HG03378 (cell line): ENCODE data around the gene FHL2.

Experiments
- ATAC-seq: cut with Tn5 transposase; IDR thresholded peaks from one replicate; pipeline ENCODE4 v1.9.1; 2021; ENCODE audit warnings: mild to moderate bottlenecking, moderate library complexity; ENCODE audit not compliant: unreplicated experiment

The FHL2 gene

DNA sequence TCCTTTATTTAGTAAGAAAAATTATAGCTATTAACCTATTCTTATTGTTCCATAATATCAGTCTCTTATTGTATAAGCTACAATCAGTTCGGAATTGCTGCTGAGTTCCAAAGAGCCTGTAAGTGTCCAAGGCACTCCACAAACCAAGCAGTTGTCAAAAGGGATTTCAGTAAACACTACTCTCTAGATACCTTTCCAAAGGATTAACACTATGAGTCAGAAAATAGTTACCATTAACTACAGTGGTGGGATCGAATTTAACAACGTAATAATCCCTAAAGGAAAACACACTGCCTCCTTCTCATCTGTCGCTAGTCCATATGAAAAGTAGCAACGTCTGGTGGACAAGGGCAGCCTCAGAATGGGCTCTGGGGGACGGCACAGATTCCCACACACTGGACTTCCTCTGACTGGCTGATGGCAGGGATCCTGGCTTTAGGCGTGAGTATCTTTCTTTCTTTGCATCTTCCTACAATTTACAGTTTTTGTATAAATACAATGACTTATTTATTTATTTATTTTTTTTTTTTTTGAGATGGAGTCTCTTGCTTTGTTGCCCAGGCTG, 78.1 kb downstream of the FHL2 start:
- ATAC-seq: no peak

DNA sequence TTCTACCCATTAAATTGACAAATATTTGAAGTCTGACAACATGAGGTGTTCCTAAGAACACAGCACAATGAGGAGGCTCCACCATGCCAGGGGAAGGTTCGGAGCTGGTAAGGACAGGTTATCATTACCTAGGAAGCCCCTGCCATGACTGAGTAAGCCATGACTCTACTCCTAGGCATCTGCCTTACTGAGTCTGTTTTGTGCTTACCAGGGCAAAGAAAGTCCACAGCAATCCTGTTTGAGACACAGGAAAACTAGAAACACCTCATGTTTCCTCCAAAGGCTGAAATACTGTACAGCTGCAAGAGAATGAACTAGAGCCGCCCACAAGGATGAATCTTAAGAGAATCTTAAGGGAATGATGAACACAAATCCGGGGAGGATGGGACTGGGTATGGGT, 80.9 kb downstream of the FHL2 start:
- no peak for ATAC-seq

DNA sequence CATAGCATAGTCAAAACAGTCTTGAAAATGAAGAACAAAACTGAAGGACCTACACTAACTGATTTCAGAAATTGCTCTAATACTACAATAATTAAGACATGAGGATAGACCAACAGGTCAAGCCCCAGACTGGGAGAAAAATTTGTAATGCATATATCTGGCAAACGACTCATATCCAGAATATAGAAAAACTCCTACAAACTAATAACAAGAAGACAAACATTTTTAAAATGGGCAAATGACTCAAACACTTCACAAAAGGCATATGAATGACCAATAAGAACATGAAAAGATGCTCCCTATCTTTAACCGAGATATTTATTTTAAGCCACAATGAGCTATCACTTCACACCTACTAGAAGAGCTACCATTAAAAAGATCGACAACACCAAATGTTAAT, 83.5 kb downstream of the FHL2 start:
- ATAC-seq: peak; percentile 79

DNA sequence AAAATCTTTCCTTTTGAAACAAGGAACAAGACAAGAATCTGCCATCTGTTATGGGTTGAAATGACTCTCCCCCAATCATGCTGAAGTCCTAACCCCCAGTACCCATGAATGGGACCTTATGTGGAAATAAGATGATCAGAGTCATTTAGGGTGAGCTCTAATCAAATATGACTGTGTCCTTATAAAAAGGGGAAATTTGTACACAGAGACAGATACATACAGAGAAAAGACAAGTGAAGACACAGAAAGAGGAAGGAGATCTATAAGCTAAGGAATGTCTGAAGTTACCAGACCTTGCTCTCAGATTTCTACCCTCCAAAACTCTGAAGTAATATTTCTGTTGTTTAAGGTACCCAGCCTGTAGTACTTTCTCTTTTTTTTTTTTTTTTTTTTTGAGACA, 85.0 kb downstream of the FHL2 start:
- ATAC-seq: peak; percentile 45
